Measurements from ENCODE around the gene GNG7.
"Not testable (repeated sequence)": the region's sequence is repeated elsewhere in the genome, so short reads cannot be mapped to it uniquely, and the experiment has no call there.

Gene GNG7

GRCh38 chr19:2546128-2547032 lies 156.1 kb downstream of the GNG7 start:
- no peak for DNase-seq

- DNase-seq: not testable (repeated sequence)
Observed at GRCh38 chr19:2545416-2546127, 156.9 kb downstream of the GNG7 start.

DNA sequence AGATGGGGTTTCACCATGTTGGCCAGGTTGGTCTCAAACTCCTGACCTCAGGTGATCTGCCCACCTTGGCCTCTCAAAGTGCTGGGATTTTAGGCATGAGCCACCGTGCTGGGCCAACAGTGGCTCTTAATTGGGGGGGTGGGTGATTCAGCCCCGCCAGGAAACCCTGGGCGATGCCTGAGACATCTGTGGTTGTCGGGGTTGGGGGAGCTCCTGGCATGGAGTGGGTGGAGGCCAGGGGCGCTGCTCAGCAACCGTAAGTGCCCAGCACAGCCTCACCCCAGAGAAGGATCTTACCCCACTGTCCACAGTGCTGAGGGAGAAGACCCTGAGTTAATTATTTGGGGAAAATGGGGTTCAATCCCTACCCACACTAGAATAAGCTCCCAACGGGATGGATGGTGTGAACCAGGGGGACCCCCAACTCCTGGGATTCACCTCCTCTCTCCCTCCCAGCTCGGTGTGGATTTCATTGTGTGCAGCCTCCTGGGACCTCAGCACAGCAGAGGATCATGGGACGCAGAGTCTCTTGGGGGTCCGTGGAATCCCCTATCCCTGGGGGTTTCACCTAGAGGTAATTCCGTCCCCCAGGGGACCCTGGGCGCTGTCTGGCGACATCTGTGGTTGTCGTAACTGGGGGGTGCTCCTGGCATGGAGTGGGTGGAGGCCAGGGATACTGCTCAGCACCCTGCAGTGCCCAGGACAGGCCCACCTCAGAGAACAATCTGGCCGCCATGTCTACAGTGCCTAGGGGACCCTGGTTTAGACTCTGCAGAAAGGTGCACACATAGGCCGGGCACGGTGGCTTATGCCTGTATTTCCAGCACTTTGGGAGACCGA lies 157.7 kb downstream of the GNG7 start:
- DNase-seq: no peak

DNA sequence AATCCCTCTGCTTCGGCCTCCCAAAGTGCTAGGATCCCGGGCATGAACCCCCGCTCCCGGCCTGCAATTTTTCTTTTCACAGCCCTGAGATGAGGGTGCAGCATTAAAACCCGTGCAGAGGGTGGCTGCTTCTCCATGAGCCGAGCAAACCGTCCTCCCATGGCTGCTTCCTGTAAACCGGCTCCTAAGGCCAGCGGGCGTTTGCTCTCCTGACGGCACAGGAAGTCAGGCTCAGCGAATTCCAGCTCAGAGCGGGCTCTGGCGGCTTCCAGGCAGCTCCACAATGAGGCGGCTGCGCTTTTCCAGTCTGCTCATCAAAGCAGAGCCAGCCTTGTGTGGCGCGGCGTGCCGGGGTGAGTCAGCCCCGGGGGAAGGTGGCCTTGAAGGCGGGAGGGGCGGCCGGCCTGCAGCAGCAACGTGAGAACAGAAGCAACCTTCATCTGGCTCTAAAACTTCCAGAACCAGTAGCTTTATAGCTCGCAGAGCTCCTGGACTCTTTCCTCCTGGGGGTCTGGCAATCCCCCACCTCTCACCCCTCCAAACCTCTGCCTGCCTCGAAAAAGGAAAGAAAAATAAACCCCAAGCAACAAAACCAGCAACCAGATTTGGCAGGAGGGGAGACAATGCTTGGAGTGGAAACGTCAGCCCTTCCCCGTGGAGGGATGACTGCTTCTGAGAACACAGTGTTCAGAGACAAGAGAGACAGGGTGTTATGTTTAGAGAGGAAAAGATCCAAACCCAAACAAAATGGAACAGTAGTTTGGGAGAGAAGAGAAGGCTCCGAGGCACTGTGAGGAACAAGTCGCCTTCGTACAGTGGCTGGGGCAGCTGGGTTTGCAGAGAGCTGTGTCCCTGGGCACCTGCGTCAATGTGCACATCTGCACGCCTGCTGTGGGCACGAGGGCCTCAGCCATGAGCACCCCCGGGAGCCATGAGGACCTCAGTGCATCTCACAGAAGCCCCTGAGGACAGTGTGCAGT lies 158.7 kb downstream of the GNG7 start:
- peak; percentile 8 for DNase-seq

GRCh38 chr19:2543072-2543462 lies 159.4 kb downstream of the GNG7 start:
- not testable (repeated sequence) for DNase-seq

GRCh38 chr19:2542341-2543069 lies 160.0 kb downstream of the GNG7 start:
- DNase-seq: no peak

DNA sequence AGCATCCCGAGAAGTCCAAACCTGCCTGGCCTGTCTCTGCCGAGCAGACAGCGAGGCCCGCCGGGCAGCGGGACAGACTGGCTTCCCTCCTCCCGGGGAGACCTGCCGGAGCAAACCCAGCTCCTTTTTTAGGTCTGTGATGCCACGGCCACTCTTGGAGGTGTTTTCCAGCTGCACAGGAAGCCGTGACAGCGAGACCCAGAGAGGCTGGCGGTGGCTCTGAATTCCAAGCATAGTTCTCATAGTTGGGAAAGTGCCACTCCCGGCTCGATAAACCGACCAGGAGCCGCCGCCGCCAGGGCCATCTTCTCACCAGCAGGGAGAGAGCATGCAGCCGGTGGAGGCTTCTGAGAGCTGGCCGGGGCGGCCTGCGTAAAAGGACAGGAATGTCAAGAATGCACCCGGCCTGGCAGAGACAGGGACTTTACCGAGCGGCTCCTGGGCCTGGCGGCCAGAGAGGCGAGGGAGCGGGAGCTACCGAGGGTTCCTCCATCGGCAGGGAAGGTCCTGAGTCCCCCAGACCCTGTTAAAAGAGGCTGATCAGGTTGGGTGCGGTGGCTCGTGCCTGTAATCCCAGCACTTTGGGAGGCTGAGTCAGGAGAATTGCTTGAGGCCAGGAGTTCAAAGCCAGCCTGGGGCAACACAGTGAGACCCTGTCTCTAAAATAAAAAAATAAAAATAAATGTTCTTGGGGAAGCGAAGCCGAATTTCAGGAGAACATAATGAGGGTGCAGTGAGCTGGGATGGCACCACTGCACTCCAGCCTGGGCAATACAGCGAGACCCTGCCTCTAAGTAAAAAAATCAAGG lies 161.6 kb downstream of the GNG7 start:
- DNase-seq: no peak

GRCh38 chr19:2540251-2540645 lies 162.2 kb downstream of the GNG7 start:
- no peak for DNase-seq

GRCh38 chr19:2538096-2538757 lies 164.3 kb downstream of the GNG7 start:
- DNase-seq: no peak

GRCh38 chr19:2537584-2537983 lies 164.9 kb downstream of the GNG7 start:
- not testable (repeated sequence) for DNase-seq

GRCh38 chr19:2536461-2536860 lies 166.0 kb downstream of the GNG7 start:
- DNase-seq: no peak

DNA sequence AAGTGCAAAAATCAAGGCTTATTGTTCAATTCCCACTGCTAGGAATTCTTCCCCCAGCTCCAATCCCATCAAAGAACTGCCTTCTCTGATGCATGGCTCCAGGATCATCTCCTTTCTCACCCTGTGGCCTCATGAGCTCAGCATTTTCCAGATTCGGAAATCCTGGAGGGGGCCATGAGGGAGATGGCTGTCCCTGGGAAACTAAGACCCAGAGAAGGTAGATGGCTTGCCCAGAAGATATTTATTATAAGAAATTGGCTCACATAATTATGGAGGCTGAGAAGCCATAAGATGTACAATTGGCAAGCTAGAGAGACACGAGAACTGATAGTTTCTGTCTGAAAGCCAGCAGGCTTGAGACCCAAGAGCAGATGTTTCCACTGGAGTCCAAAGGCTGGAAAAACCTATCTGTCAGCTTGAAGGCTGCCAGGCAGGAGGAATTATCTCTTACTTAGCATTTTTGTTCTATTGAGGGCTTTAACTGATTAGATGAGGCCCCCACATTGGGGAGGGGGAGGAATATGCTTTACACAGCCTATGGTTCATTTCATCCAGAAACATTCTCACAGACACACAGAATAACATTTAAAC lies 168.0 kb downstream of the GNG7 start:
- DNase-seq: no peak

GRCh38 chr19:2533686-2534422 lies 168.6 kb downstream of the GNG7 start:
- no peak for DNase-seq

DNA sequence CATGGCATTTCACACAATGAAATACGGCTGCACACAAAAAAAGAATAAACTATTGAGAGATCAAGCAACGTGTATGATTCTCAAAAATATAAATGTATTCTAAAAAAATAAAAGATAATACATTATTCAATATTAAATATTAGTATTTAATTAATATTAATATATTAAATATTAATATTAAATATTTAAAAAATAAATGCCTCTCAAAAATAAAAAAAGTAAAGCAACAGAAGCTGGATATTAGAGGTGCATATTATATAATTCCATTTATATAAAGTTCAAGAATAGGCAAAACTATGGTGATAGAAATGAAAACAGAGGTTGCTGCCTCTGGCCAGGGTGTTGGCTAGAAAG lies 169.4 kb downstream of the GNG7 start:
- DNase-seq: no peak

DNA sequence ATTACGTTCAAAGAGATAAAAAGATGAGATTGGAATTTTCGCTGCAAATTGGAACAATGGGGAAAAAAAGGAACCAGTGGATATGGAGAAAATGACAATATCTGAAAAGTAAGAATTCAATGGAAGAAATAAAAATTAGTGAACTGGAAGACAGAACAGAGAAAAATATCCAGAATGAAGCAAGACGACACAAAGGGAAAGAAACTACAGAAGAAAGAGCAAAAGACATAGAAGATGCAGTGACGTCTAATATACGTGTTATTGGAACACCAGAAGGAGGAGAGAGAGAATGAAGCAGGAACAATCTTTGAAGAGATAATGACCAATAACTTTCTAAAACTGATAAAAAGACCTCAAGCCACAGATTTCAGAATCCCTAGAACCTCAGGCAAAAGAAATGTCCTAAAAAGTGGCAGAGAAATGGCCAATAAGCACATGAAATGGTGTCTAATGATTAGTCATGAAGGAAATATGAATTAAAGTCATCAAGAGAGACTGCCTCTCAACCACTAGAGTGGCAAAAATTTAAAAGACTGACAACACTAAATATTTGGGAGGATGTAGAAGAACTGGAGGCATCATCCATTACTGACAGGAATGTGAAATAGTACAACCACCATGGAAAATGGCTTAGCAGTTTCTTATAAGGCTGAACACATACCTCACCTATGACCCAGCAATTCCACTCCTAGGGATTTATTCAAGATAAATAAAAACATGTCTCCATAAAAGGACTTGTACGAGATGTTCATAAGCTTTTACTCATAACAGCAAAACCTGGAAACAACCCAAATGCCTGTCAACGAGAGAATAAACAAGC lies 170.0 kb downstream of the GNG7 start:
- no peak for DNase-seq

DNA sequence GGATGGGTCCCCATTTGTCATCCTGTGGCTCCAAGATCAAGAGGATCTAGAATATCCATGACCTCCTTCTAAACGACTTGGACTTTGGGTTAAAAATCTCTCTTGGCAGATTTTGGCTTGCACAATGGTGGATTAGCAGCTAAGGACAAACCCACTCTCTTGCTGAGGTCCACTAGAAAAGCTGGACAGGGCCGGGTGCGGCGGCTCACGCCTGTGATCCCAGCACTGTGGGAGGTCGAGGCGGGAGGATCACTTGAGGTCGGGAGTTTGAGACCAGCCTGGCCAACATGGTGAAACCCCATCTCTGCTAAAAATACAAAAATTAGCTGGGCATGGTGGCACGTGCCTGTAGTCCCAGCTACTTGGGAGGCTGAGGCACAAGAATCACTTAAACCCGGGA lies 172.6 kb downstream of the GNG7 start:
- not testable (repeated sequence) for DNase-seq

GRCh38 chr19:2529473-2529918 lies 173.0 kb downstream of the GNG7 start:
- no peak for DNase-seq

GRCh38 chr19:2528675-2529101 lies 173.8 kb downstream of the GNG7 start:
- DNase-seq: no peak

Measured in NCI-H748 treated with DMSO at 0.1 percent for 48 hours (cell line).